ENCODE measurements around the gene NFATC2.

- TF ChIP-seq POLR2A (IDR thresholded peaks at IDR 0.05; ENCODE audit: low read length) (no peak), GATA1 (IDR thresholded peaks at IDR 0.05; ENCODE audit: low read depth, low read length) (no peak)
These were observed 170.8 kb downstream of the NFATC2 start for GRCh38 chr20:51371720-51372119.
